Glutamatergic neuron (in vitro differentiated cells): ENCODE data around the gene ACTA1. TPM values are rescaled to one million over a fixed set of nuclear protein-coding genes. Genes with fewer than 3 reads are reported as not detected.
A peak's percentile ranks its signal among the peaks of the same experiment; 100 is the strongest.

Experiments used
- DNase-seq: peaks from one replicate; pipeline ENCODE4 v3.0.0; 2022
- H3K27ac Mint-ChIP-seq: one replicate; pipeline ENCODE4 v1.8.0; 2020; ENCODE audit warnings: mild to moderate bottlenecking, mixed read lengths, inconsistent platforms; ENCODE audit not compliant: unreplicated experiment
- H3K27me3 Mint-ChIP-seq: one replicate; pipeline ENCODE4 v1.8.0; 2020; ENCODE audit warnings: mild to moderate bottlenecking, moderate library complexity, mixed read lengths, inconsistent platforms; ENCODE audit not compliant: unreplicated experiment
- H3K36me3 Mint-ChIP-seq: one replicate; pipeline ENCODE4 v1.8.0; 2020; ENCODE audit warnings: mild to moderate bottlenecking, mixed read lengths, inconsistent platforms; ENCODE audit not compliant: unreplicated experiment
- H3K4me1 Mint-ChIP-seq: one replicate; pipeline ENCODE4 v1.8.0; 2020; ENCODE audit warnings: mild to moderate bottlenecking, low read depth, mixed read lengths, inconsistent platforms; ENCODE audit not compliant: unreplicated experiment
- H3K4me3 Mint-ChIP-seq: one replicate; pipeline ENCODE4 v1.8.0; 2020; ENCODE audit warnings: mild to moderate bottlenecking, mixed read lengths, inconsistent platforms; ENCODE audit not compliant: unreplicated experiment
- H3K9me3 Mint-ChIP-seq: one replicate; pipeline ENCODE4 v1.8.0; 2020; ENCODE audit warnings: mild to moderate bottlenecking, moderate library complexity, mixed read lengths, inconsistent platforms; ENCODE audit not compliant: unreplicated experiment
- CTCF ChIP-seq: fragments of 200-600 bp; sonication (generic); IDR thresholded peaks from one replicate; pipeline ENCODE4 v1.5.0; 2021; ENCODE audit not compliant: partially characterized antibody, unreplicated experiment
- total RNA-seq: library from RNA; stranded (reverse); fragmentation: NEBNext Ultra II Directional; extraction: Animal tissue kit (Norgen Biotek cat#: 25700); gene quantifications from one replicate; pipeline ENCODE4 v1.2.1, GENCODE V29; 2021; ENCODE audit not compliant: unreplicated experiment

Gene ACTA1
- total RNA-seq, 1 donor from 2014 or later, result 1.9 TPM

GRCh38 chr1:229430761-229431283, 3.1 kb downstream of the ACTA1 start:
- peak; percentile 30 for DNase-seq
- Mint-ChIP-seq H3K27ac (no peak overlapping the region), H3K4me3 (peak overlapping the region; percentile 78)

GRCh38 chr1:229428256-229428655, 5.6 kb downstream of the ACTA1 start:
- Mint-ChIP-seq H3K27ac (no peak overlapping the region), H3K4me1 (peaks cover 3% of the 10 kb centered on the region), H3K27me3 (peaks cover 18% of the 10 kb centered on the region), H3K9me3 (peaks cover 10% of the 10 kb centered on the region), H3K36me3 (no peaks in the 10 kb centered on the region), H3K4me3 (no peak overlapping the region)
- TF ChIP-seq CTCF, result no peak
- DNase-seq, result no peak

More at GRCh38 chr1:229430761-229431283, 3.1 kb downstream of the ACTA1 start:
- peaks cover 19% of the 10 kb centered on the region for H3K27me3 Mint-ChIP-seq
- H3K9me3 Mint-ChIP-seq, result peaks cover 9% of the 10 kb centered on the region
- peaks cover 12% of the 10 kb centered on the region for H3K4me1 Mint-ChIP-seq
- no peak for TF ChIP-seq CTCF
- no peaks in the 10 kb centered on the region for H3K36me3 Mint-ChIP-seq

GRCh38 chr1:229427572-229427971, 6.3 kb downstream of the ACTA1 start:
- Mint-ChIP-seq H3K27ac (no peak overlapping the region), H3K4me1 (peaks cover 3% of the 10 kb centered on the region), H3K4me3 (no peak overlapping the region), H3K27me3 (peaks cover 18% of the 10 kb centered on the region), H3K36me3 (peaks cover 5% of the 10 kb centered on the region), H3K9me3 (peaks cover 10% of the 10 kb centered on the region)
- TF ChIP-seq CTCF, result no peak
- DNase-seq, result no peak

- H3K27me3 Mint-ChIP-seq, result peaks cover 10% of the 10 kb centered on the region
Observed at GRCh38 chr1:229425564-229426159, 8.2 kb downstream of the ACTA1 start.

More at GRCh38 chr1:229425564-229426159, 8.2 kb downstream of the ACTA1 start:
- H3K4me1 Mint-ChIP-seq, result peaks cover 3% of the 10 kb centered on the region
- TF ChIP-seq CTCF, result no peak
- H3K9me3 Mint-ChIP-seq, result peaks cover 11% of the 10 kb centered on the region
- H3K27ac Mint-ChIP-seq, result no peak overlapping the region
- H3K36me3 Mint-ChIP-seq, result peaks cover 7% of the 10 kb centered on the region
- no peak for DNase-seq
- no peak overlapping the region for H3K4me3 Mint-ChIP-seq
